GM21528 (cell line): ENCODE data around the gene ATP5PO.

Source experiments
- ATAC-seq: cut with Tn5 transposase; IDR thresholded peaks from one replicate; pipeline ENCODE4 v1.9.1; 2021; ENCODE audit warnings: mild to moderate bottlenecking, moderate library complexity; ENCODE audit not compliant: unreplicated experiment, low FRiP score

ATP5PO gene

GRCh38 chr21:33915368-33916199, at the start of gene ATP5PO:
Gene ATP5PO (minus strand): TSS chr21:33915804. CDS start chr21:33915763, 41 bp downstream.
- ATAC-seq, result peak; percentile 97

GRCh38 chr21:33964706-33965325, 49.2 kb upstream of the ATP5PO start:
- ATAC-seq, result no peak

GRCh38 chr21:33963848-33964555, 48.4 kb upstream of the ATP5PO start:
- no peak for ATAC-seq

- ATAC-seq, result no peak
These were observed 46.7 kb upstream of the ATP5PO start for GRCh38 chr21:33962290-33962689.

GRCh38 chr21:33961061-33961460, 45.5 kb upstream of the ATP5PO start:
- no peak for ATAC-seq

- no peak for ATAC-seq
These were observed 44.1 kb upstream of the ATP5PO start for GRCh38 chr21:33959680-33960079.

GRCh38 chr21:33954395-33954794, 38.8 kb upstream of the ATP5PO start:
- no peak for ATAC-seq

- ATAC-seq, result no peak
These were observed 35.9 kb upstream of the ATP5PO start for GRCh38 chr21:33951276-33952178.

GRCh38 chr21:33950431-33951079, 35.0 kb upstream of the ATP5PO start:
- ATAC-seq, result no peak

GRCh38 chr21:33949516-33950430, 34.2 kb upstream of the ATP5PO start:
- no peak for ATAC-seq

- no peak for ATAC-seq
These were observed 33.4 kb upstream of the ATP5PO start for GRCh38 chr21:33948951-33949444.

GRCh38 chr21:33948096-33948950, 32.7 kb upstream of the ATP5PO start:
- peak; percentile 49 for ATAC-seq

GRCh38 chr21:33947451-33948095, 32.0 kb upstream of the ATP5PO start:
- peak; percentile 59 for ATAC-seq

GRCh38 chr21:33945652-33946270, 30.2 kb upstream of the ATP5PO start:
- no peak for ATAC-seq

- ATAC-seq, result no peak
These were observed 28.7 kb upstream of the ATP5PO start for GRCh38 chr21:33944185-33944763.

GRCh38 chr21:33943293-33943692, 27.7 kb upstream of the ATP5PO start:
- no peak for ATAC-seq
